Measurements from ENCODE around the gene FOXI2.

FOXI2 gene

GRCh38 chr10:127736915-127737562, at the start of gene FOXI2:
FOXI2 (plus strand) TSS chr10:127737185; CDS start chr10:127737274, 89 bp downstream.
- DNase-seq (ENCODE audit: low spot score) = no peak

- no peak for DNase-seq (ENCODE audit: low spot score)
Observed at GRCh38 chr10:127687548-127687947, 49.4 kb upstream of the FOXI2 start.

GRCh38 chr10:127690176-127690835, 46.7 kb upstream of the FOXI2 start:
- no peak for DNase-seq (ENCODE audit: low spot score)

GRCh38 chr10:127694580-127695193, 42.3 kb upstream of the FOXI2 start:
- peak; percentile 64 for DNase-seq (ENCODE audit: low spot score)

- no peak for DNase-seq (ENCODE audit: low spot score)
Observed at GRCh38 chr10:127695431-127695830, 41.6 kb upstream of the FOXI2 start.

- DNase-seq (ENCODE audit: low spot score) = no peak
Observed at GRCh38 chr10:127698886-127699285, 38.1 kb upstream of the FOXI2 start.

- no peak for DNase-seq (ENCODE audit: low spot score)
Observed at GRCh38 chr10:127699311-127699710, 37.7 kb upstream of the FOXI2 start.

GRCh38 chr10:127702271-127702670, 34.7 kb upstream of the FOXI2 start:
- no peak for DNase-seq (ENCODE audit: low spot score)

GRCh38 chr10:127715249-127715648, 21.7 kb upstream of the FOXI2 start:
- DNase-seq (ENCODE audit: low spot score) = no peak

- DNase-seq (ENCODE audit: low spot score) = peak; percentile 32
Observed at GRCh38 chr10:127715782-127716378, 21.1 kb upstream of the FOXI2 start.

GRCh38 chr10:127720142-127720541, 16.8 kb upstream of the FOXI2 start:
- DNase-seq (ENCODE audit: low spot score) = no peak

GRCh38 chr10:127720903-127721302, 16.1 kb upstream of the FOXI2 start:
- no peak for DNase-seq (ENCODE audit: low spot score)

- DNase-seq (ENCODE audit: low spot score) = no peak
Observed at GRCh38 chr10:127734753-127735152, 2.2 kb upstream of the FOXI2 start.

- no peak for DNase-seq (ENCODE audit: low spot score)
Observed at GRCh38 chr10:127735156-127735555, 1.8 kb upstream of the FOXI2 start.

- DNase-seq (ENCODE audit: low spot score) = no peak
Observed at GRCh38 chr10:127735723-127736221, 1.2 kb upstream of the FOXI2 start.

GRCh38 chr10:127736222-127736914, 617 bp upstream of the FOXI2 start:
- DNase-seq (ENCODE audit: low spot score) = no peak

- DNase-seq (ENCODE audit: low spot score) = no peak
Observed at GRCh38 chr10:127737563-127738511, 852 bp downstream of the FOXI2 start.

- no peak for DNase-seq (ENCODE audit: low spot score)
Observed at GRCh38 chr10:127738512-127739424, 1.8 kb downstream of the FOXI2 start.

- no peak for DNase-seq (ENCODE audit: low spot score)
Observed at GRCh38 chr10:127739908-127740307, 2.9 kb downstream of the FOXI2 start.

GRCh38 chr10:127740596-127740995, 3.6 kb downstream of the FOXI2 start:
- peak; percentile 58 for DNase-seq (ENCODE audit: low spot score)
